ENCODE measurements around the gene MCU. TPM values are rescaled to one million over a fixed set of nuclear protein-coding genes. Genes with fewer than 3 reads are reported as not detected.

The MCU gene
- total and polyA plus RNA-seq, 2 donors: 14.7 TPM

GRCh38 chr10:72800000-72800740 lies 108.2 kb downstream of the MCU start:
- Histone ChIP-seq H3K27ac (ENCODE audit: low read depth in 1 of 2, low read length in 1 of 2) (no peak overlapping the region), H3K4me3 (ENCODE audit: low read length in 2 of 2) (no peak overlapping the region), H3K4me1 (ENCODE audit: control insufficient read depth in 2 of 2, insufficient read depth in 2 of 2, low read length in 2 of 2) (no peaks in the 10 kb centered on the region), H3K27me3 (ENCODE audit: control insufficient read depth in 2 of 2, insufficient read depth in 1 of 2, low read length in 1 of 2) (no peaks in the 10 kb centered on the region), H3K9me3 (ENCODE audit: control insufficient read depth in 2 of 2, insufficient read depth in 1 of 2, low read length in 1 of 2) (no peaks in the 10 kb centered on the region), H3K36me3 (ENCODE audit: control insufficient read depth in 2 of 2, insufficient read depth in 2 of 2, low read length in 1 of 2) (no peaks in the 10 kb centered on the region)
- no peak for DNase-seq (ENCODE audit: low read depth in 6 of 9, low spot score in 9 of 9)
- WGBS: 91% methylated on average over 4 of the region's 4 CpGs

GRCh38 chr10:72800741-72801092 lies 108.8 kb downstream of the MCU start:
- WGBS: 96% methylated on average over 6 of the region's 6 CpGs
- Histone ChIP-seq H3K4me3 (ENCODE audit: low read length in 2 of 2) (no peak overlapping the region), H3K36me3 (ENCODE audit: control insufficient read depth in 2 of 2, insufficient read depth in 2 of 2, low read length in 1 of 2) (no peaks in the 10 kb centered on the region), H3K4me1 (ENCODE audit: control insufficient read depth in 2 of 2, insufficient read depth in 2 of 2, low read length in 2 of 2) (no peaks in the 10 kb centered on the region), H3K27ac (ENCODE audit: low read depth in 1 of 2, low read length in 1 of 2) (no peak overlapping the region), H3K9me3 (ENCODE audit: control insufficient read depth in 2 of 2, insufficient read depth in 1 of 2, low read length in 1 of 2) (no peaks in the 10 kb centered on the region), H3K27me3 (ENCODE audit: control insufficient read depth in 2 of 2, insufficient read depth in 1 of 2, low read length in 1 of 2) (no peaks in the 10 kb centered on the region)
- DNase-seq (ENCODE audit: low read depth in 6 of 9, low spot score in 9 of 9): no peak

GRCh38 chr10:72801263-72801868 lies 109.4 kb downstream of the MCU start:
- no peaks in the 10 kb centered on the region for H3K27me3 ChIP-seq (ENCODE audit: control insufficient read depth in 2 of 2, insufficient read depth in 1 of 2, low read length in 1 of 2)
- H3K9me3 ChIP-seq (ENCODE audit: control insufficient read depth in 2 of 2, insufficient read depth in 1 of 2, low read length in 1 of 2): no peaks in the 10 kb centered on the region
- DNase-seq (ENCODE audit: low read depth in 6 of 9, low spot score in 9 of 9): no peak
- H3K36me3 ChIP-seq (ENCODE audit: control insufficient read depth in 2 of 2, insufficient read depth in 2 of 2, low read length in 1 of 2): no peaks in the 10 kb centered on the region
- H3K27ac ChIP-seq (ENCODE audit: low read depth in 1 of 2, low read length in 1 of 2): no peak overlapping the region
- H3K4me1 ChIP-seq (ENCODE audit: control insufficient read depth in 2 of 2, insufficient read depth in 2 of 2, low read length in 2 of 2): no peaks in the 10 kb centered on the region
- no peak overlapping the region for H3K4me3 ChIP-seq (ENCODE audit: low read length in 2 of 2)
- WGBS: 91% methylated on average over 5 of the region's 5 CpGs

GRCh38 chr10:72802332-72802731 lies 110.4 kb downstream of the MCU start:
- H3K27me3 ChIP-seq (ENCODE audit: control insufficient read depth in 2 of 2, insufficient read depth in 1 of 2, low read length in 1 of 2): no peaks in the 10 kb centered on the region
- no peak for DNase-seq (ENCODE audit: low read depth in 6 of 9, low spot score in 9 of 9)
- H3K4me3 ChIP-seq (ENCODE audit: low read length in 2 of 2): no peak overlapping the region
- 98% methylated on average over 2 of the region's 2 CpGs for WGBS
- no peaks in the 10 kb centered on the region for H3K4me1 ChIP-seq (ENCODE audit: control insufficient read depth in 2 of 2, insufficient read depth in 2 of 2, low read length in 2 of 2)
- no peak overlapping the region for H3K27ac ChIP-seq (ENCODE audit: low read depth in 1 of 2, low read length in 1 of 2)
- no peaks in the 10 kb centered on the region for H3K36me3 ChIP-seq (ENCODE audit: control insufficient read depth in 2 of 2, insufficient read depth in 2 of 2, low read length in 1 of 2)
- H3K9me3 ChIP-seq (ENCODE audit: control insufficient read depth in 2 of 2, insufficient read depth in 1 of 2, low read length in 1 of 2): no peaks in the 10 kb centered on the region

GRCh38 chr10:72802763-72803505 lies 111.0 kb downstream of the MCU start:
- no peaks in the 10 kb centered on the region for H3K9me3 ChIP-seq (ENCODE audit: control insufficient read depth in 2 of 2, insufficient read depth in 1 of 2, low read length in 1 of 2)
- no peak overlapping the region for H3K27ac ChIP-seq (ENCODE audit: low read depth in 1 of 2, low read length in 1 of 2)
- no peaks in the 10 kb centered on the region for H3K4me1 ChIP-seq (ENCODE audit: control insufficient read depth in 2 of 2, insufficient read depth in 2 of 2, low read length in 2 of 2)
- DNase-seq (ENCODE audit: low read depth in 6 of 9, low spot score in 9 of 9): no peak
- no peak overlapping the region for H3K4me3 ChIP-seq (ENCODE audit: low read length in 2 of 2)
- H3K36me3 ChIP-seq (ENCODE audit: control insufficient read depth in 2 of 2, insufficient read depth in 2 of 2, low read length in 1 of 2): no peaks in the 10 kb centered on the region
- WGBS: 92% methylated on average over 4 of the region's 4 CpGs
- no peaks in the 10 kb centered on the region for H3K27me3 ChIP-seq (ENCODE audit: control insufficient read depth in 2 of 2, insufficient read depth in 1 of 2, low read length in 1 of 2)

GRCh38 chr10:72808001-72808400 lies 116.1 kb downstream of the MCU start:
- 91% methylated on average over 3 of the region's 3 CpGs for WGBS
- H3K27me3 ChIP-seq (ENCODE audit: control insufficient read depth in 2 of 2, insufficient read depth in 1 of 2, low read length in 1 of 2): no peaks in the 10 kb centered on the region
- peak in 1 of 9 donors; percentile 10 for DNase-seq (ENCODE audit: low read depth in 6 of 9, low spot score in 9 of 9)

GRCh38 chr10:72809006-72809405 lies 117.1 kb downstream of the MCU start:
- DNase-seq (ENCODE audit: low read depth in 6 of 9, low spot score in 9 of 9): no peak
- no peaks in the 10 kb centered on the region for H3K36me3 ChIP-seq (ENCODE audit: control insufficient read depth in 2 of 2, insufficient read depth in 2 of 2, low read length in 1 of 2)
- H3K27me3 ChIP-seq (ENCODE audit: control insufficient read depth in 2 of 2, insufficient read depth in 1 of 2, low read length in 1 of 2): no peaks in the 10 kb centered on the region
- no peak overlapping the region for H3K27ac ChIP-seq (ENCODE audit: low read depth in 1 of 2, low read length in 1 of 2)
- H3K4me1 ChIP-seq (ENCODE audit: control insufficient read depth in 2 of 2, insufficient read depth in 2 of 2, low read length in 2 of 2): no peaks in the 10 kb centered on the region
- no peak overlapping the region for H3K4me3 ChIP-seq (ENCODE audit: low read length in 2 of 2)
- H3K9me3 ChIP-seq (ENCODE audit: control insufficient read depth in 2 of 2, insufficient read depth in 1 of 2, low read length in 1 of 2): no peaks in the 10 kb centered on the region
- whole genome bisulfite sequencing: 98% methylated on average over 1 of the region's 1 CpG

More at GRCh38 chr10:72808001-72808400, 116.1 kb downstream of the MCU start:
- Histone ChIP-seq H3K9me3 (ENCODE audit: control insufficient read depth in 2 of 2, insufficient read depth in 1 of 2, low read length in 1 of 2) (no peaks in the 10 kb centered on the region), H3K4me1 (ENCODE audit: control insufficient read depth in 2 of 2, insufficient read depth in 2 of 2, low read length in 2 of 2) (no peaks in the 10 kb centered on the region), H3K36me3 (ENCODE audit: control insufficient read depth in 2 of 2, insufficient read depth in 2 of 2, low read length in 1 of 2) (no peaks in the 10 kb centered on the region), H3K27ac (ENCODE audit: low read depth in 1 of 2, low read length in 1 of 2) (no peak overlapping the region), H3K4me3 (ENCODE audit: low read length in 2 of 2) (no peak overlapping the region)

GRCh38 chr10:72810976-72811375 lies 119.0 kb downstream of the MCU start:
- no peaks in the 10 kb centered on the region for H3K27me3 ChIP-seq (ENCODE audit: control insufficient read depth in 2 of 2, insufficient read depth in 1 of 2, low read length in 1 of 2)
- H3K27ac ChIP-seq (ENCODE audit: low read depth in 1 of 2, low read length in 1 of 2): no peak overlapping the region
- DNase-seq (ENCODE audit: low read depth in 6 of 9, low spot score in 9 of 9): no peak
- no peaks in the 10 kb centered on the region for H3K9me3 ChIP-seq (ENCODE audit: control insufficient read depth in 2 of 2, insufficient read depth in 1 of 2, low read length in 1 of 2)
- 89% methylated on average over 5 of the region's 5 CpGs for WGBS
- no peaks in the 10 kb centered on the region for H3K4me1 ChIP-seq (ENCODE audit: control insufficient read depth in 2 of 2, insufficient read depth in 2 of 2, low read length in 2 of 2)
- no peaks in the 10 kb centered on the region for H3K36me3 ChIP-seq (ENCODE audit: control insufficient read depth in 2 of 2, insufficient read depth in 2 of 2, low read length in 1 of 2)
- H3K4me3 ChIP-seq (ENCODE audit: low read length in 2 of 2): no peak overlapping the region

- H3K4me3 ChIP-seq (ENCODE audit: low read length in 2 of 2): no peak overlapping the region
- no peaks in the 10 kb centered on the region for H3K4me1 ChIP-seq (ENCODE audit: control insufficient read depth in 2 of 2, insufficient read depth in 2 of 2, low read length in 2 of 2)
- WGBS: 98% methylated on average over 1 of the region's 1 CpG
- no peak for DNase-seq (ENCODE audit: low read depth in 6 of 9, low spot score in 9 of 9)
- H3K36me3 ChIP-seq (ENCODE audit: control insufficient read depth in 2 of 2, insufficient read depth in 2 of 2, low read length in 1 of 2): no peaks in the 10 kb centered on the region
- no peaks in the 10 kb centered on the region for H3K27me3 ChIP-seq (ENCODE audit: control insufficient read depth in 2 of 2, insufficient read depth in 1 of 2, low read length in 1 of 2)
- no peak overlapping the region for H3K27ac ChIP-seq (ENCODE audit: low read depth in 1 of 2, low read length in 1 of 2)
- H3K9me3 ChIP-seq (ENCODE audit: control insufficient read depth in 2 of 2, insufficient read depth in 1 of 2, low read length in 1 of 2): no peaks in the 10 kb centered on the region
These were observed 120.4 kb downstream of the MCU start for GRCh38 chr10:72812415-72812752.

All from thymus (tissue), 11 donors.